Body of pancreas (tissue), 4 donors: ENCODE measurements around the gene TOMM5. TPM values are rescaled to one million over a fixed set of nuclear protein-coding genes. Genes with fewer than 3 reads are reported as not detected.

Source experiments
- ATAC-seq: fragments of 150-250 bp; one replicate; pipeline ENCODE4 v1.9.1; 2016
- DNase-seq, 4 donors: peaks; one replicate each; pipeline ENCODE4 v3.0.0-alpha.2; 2019
- H3K27ac ChIP-seq, 4 donors: fragments of 200-600 bp; sonication (generic); 1 replicate in 3 of 4; 2 replicates in 1 of 4; pipeline versions ENCODE4 v1.5.1 to v1.6.1; 2016 to 2019; ENCODE audit warnings: mild to moderate bottlenecking in 1 of 4, mixed read lengths in 1 of 4, moderate library complexity in 1 of 4
- H3K27me3 ChIP-seq, 2 donors: fragments of 200-600 bp; sonication (generic); one replicate each; pipeline ENCODE4 v1.6.0; 2016; ENCODE audit warnings: mild to moderate bottlenecking in 1 of 2
- H3K36me3 ChIP-seq, 2 donors: fragments of 200-600 bp; sonication (generic); replicated peaks in 1 of 2; 2 replicates each; pipeline ENCODE4 v1.5.1; 2016; ENCODE audit warnings: low read depth in 2 of 2; ENCODE audit not compliant: insufficient read depth in 1 of 2
- H3K4me1 ChIP-seq: fragments of 200-600 bp; sonication (generic); one replicate; pipeline ENCODE4 v1.6.0; 2016
- H3K4me3 ChIP-seq, 2 donors: fragments of 200-600 bp; sonication (generic); 1 replicate in 1 of 2; 2 replicates in 1 of 2; pipeline ENCODE4 v1.5.1; 2016 to 2019
- H3K9me3 ChIP-seq, 3 donors: fragments of 200-600 bp; sonication (generic); 1 replicate in 2 of 3; 2 replicates in 1 of 3; pipeline ENCODE4 v1.5.1; 2016
- POLR2A ChIP-seq, 3 donors: fragments of 450-650 bp; IDR thresholded peaks; one replicate each; pipeline ENCODE4 v1.6.1; 2016; ENCODE audit warnings: antibody characterized with exemption in 3 of 3, mild to moderate bottlenecking in 2 of 3
- WGBS, 2 donors: methylation state at CpG; one replicate each; pipeline ENCODE4 v1.1.5; 2017; 5-methylcytosine and 5-hydroxymethylcytosine counted together
- intact Hi-C: fragments of 100-400 bp; cut with DNase I; formaldehyde crosslinking; loops from one replicate; pipeline ENCODE4 v1.15.1; 2023
- total RNA-seq, 2 donors: library from RNA; depleted of rRNA; stranded (reverse); fragments of >200 nt; gene quantifications; one replicate each; pipeline ENCODE4 v1.1.0, GENCODE V29; 2016
- TF ChIP-seq, protein P1 (sequence below), 7 experiments: fragments of 450-650 bp in 4 of 7; fragments of 200-600 bp in 3 of 7; sonication (generic) in 3 of 7; IDR thresholded peaks; one replicate each; pipeline ENCODE4 v1.5.1; 2016 to 2019; ENCODE audit warnings: antibody characterized with exemption in 7 of 7

The TOMM5 gene
- total RNA-seq, 2 donors from 2014 or later, result 37.6 to 48.8 TPM

DNA sequence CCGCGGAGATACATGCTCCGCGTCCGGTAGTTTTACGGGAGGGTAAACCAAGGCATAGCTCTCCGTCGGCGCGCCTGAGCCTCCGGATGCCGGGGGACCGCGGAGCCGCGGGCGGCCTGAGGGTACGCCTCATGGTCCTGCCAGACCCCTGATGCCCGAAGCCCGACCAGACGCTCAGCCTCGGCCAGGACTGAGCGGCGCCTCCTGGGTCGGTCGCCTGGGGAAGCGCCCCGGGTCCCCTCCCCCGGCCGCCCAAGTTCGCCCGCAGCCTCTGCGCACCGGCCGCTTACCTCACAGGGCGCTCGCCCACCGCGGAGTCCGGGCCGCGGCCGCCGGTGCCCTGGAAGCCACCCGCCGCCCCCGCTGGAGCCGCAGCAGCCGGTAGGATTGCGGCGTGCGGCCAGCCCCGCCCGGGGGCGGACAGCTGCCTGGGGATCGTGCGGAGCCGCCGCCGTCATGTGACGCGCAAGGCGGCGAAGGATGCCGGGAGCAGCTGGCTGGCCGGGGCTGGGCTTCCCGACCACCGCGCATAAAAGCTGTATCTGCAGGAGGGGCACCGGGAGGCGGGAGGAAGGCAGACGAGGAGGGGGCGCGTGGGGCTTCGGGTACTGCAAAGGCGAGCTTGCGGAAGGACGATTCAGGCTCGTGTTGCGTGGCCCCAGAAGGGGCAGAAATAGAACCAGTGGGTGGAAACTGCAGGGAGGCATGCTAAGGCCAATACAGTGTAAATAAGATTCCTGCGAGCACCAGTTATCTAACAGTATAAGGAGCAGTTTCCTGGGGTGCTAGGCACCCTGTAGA is 16.3 kb downstream of the TOMM5 start, which contains the start of gene FBXO10:
TSS of gene FBXO10 (minus strand) at position 460 of the 801 bp plus-strand sequence. CDS start 34,612 bp downstream, outside the sequence.
- Histone ChIP-seq H3K27me3 (no peaks in the 10 kb centered on the region), H3K4me3 (peak within 1 kb of the TSS; percentile 54 to 67), H3K27ac (peak within 1 kb of the TSS; percentile 75 to 83 (median 78)), H3K9me3 (no peaks in the 10 kb centered on the region), H3K36me3 (peaks cover 0 to 3% of the 10 kb centered on the region in 2 donors), H3K4me1 (peaks cover 27% of the 10 kb centered on the region)
- ATAC-seq, result peak; percentile 92
- WGBS, 2 donors, result 0 to 1% methylated on average over 17 to 79 of the region's 81 CpGs
- peak; percentile 54 to 71 (median 54) for TF ChIP-seq POLR2A (IDR thresholded peaks at IDR 0.05)
- TF ChIP-seq, protein P1, sequence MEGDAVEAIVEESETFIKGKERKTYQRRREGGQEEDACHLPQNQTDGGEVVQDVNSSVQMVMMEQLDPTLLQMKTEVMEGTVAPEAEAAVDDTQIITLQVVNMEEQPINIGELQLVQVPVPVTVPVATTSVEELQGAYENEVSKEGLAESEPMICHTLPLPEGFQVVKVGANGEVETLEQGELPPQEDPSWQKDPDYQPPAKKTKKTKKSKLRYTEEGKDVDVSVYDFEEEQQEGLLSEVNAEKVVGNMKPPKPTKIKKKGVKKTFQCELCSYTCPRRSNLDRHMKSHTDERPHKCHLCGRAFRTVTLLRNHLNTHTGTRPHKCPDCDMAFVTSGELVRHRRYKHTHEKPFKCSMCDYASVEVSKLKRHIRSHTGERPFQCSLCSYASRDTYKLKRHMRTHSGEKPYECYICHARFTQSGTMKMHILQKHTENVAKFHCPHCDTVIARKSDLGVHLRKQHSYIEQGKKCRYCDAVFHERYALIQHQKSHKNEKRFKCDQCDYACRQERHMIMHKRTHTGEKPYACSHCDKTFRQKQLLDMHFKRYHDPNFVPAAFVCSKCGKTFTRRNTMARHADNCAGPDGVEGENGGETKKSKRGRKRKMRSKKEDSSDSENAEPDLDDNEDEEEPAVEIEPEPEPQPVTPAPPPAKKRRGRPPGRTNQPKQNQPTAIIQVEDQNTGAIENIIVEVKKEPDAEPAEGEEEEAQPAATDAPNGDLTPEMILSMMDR (IDR thresholded peaks at IDR 0.05), result no peak
- peak; percentile 72 to 83 (median 75) for DNase-seq
- intact Hi-C loops, result no loop called here

DNA sequence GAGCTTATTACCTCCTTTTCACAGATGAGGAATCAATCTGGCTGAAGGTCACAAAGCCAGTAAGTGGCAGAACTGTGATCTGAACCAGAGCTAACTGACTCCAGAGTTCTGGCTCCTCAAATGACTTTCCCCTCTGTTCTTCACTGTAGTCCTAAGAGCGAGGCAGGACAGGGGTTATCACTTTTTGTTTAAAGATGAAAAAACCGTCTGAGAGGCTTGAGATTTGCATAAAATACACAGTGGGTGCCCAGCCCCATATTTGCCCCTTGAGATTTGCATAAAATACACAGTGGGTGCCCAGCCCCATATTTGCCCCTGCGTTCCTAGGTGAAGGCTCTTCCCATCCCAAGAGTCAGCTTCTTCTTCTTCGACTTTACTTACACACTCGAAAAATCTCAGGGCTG is 16.9 kb downstream of the TOMM5 start:
- Histone ChIP-seq H3K4me3 (peak overlapping the region; percentile 54 to 67), H3K4me1 (peaks cover 27% of the 10 kb centered on the region), H3K9me3 (no peaks in the 10 kb centered on the region), H3K27ac (peak overlapping the region; percentile 75 to 83 (median 78)), H3K27me3 (no peaks in the 10 kb centered on the region), H3K36me3 (no peaks in the 10 kb centered on the region)
- intact Hi-C loops, result no loop called here
- DNase-seq (no peak), ATAC-seq (peak; percentile 36)
- WGBS, 2 donors, result 3 to 11% methylated on average over 4 to 5 of the region's 5 CpGs
- no peak for TF ChIP-seq POLR2A (IDR thresholded peaks at IDR 0.05)
- TF ChIP-seq, protein P1 (IDR thresholded peaks at IDR 0.05), result no peak

DNA sequence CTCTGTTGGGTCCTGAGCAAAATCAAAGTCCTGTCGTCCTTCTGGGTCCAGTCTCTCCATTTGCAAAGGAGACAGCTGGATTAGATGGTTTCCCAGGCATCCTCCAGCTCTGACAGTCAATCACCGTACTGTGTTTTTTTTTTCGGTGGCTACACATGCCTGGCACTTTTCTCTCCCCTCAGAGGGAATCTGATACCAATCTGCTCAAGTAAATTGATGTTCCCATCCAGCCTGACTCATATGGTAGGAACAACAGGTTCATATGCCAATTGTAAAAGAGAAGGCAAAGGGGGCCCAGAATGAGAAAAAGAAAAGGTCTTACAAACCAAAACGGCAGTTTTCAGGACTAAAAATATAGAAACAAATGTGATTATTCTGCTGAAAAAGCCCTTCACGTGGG is 17.4 kb downstream of the TOMM5 start:
- H3K27ac ChIP-seq, result peak overlapping the region in 2 of 4 donors; percentile 75 to 83
- intact Hi-C loops, result no loop called here
- 32 to 34% methylated on average over 5 of the region's 5 CpGs for WGBS, 2 donors
- peaks cover 27% of the 10 kb centered on the region for H3K4me1 ChIP-seq
- no peaks in the 10 kb centered on the region for H3K9me3 ChIP-seq
- no peak for ATAC-seq
- TF ChIP-seq POLR2A (IDR thresholded peaks at IDR 0.05), result no peak
- TF ChIP-seq, protein P1 (IDR thresholded peaks at IDR 0.05), result no peak
- H3K4me3 ChIP-seq, result no peak overlapping the region
- no peaks in the 10 kb centered on the region for H3K27me3 ChIP-seq
- no peaks in the 10 kb centered on the region for H3K36me3 ChIP-seq
- no peak for DNase-seq

DNA sequence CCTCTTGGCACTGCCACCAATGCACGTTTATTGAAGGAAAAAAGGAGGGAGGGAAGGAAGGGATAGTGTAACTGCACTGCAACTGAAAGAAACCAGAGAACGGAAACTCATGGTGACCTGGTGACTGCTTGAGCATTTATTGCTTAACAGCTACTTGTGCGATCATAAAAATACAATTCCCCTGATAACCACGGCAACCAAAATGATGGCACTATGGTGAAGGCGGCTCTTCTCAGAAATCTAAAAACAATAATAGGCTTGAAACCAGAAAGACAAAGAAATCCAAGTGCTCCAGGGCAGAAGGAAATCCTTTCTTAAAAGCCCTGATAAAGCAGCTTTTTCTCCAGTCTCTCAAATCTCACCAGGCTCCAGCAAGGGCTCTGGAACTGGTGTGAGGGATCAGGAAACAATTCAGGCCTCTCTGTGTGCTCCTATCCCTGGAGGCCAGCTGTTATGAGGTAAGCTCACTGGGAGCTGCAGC is 18.1 kb downstream of the TOMM5 start:
- Histone ChIP-seq H3K9me3 (no peaks in the 10 kb centered on the region), H3K4me3 (no peak overlapping the region), H3K36me3 (no peaks in the 10 kb centered on the region), H3K27ac (peak overlapping the region in 2 of 4 donors; percentile 23 to 32), H3K4me1 (peaks cover 27% of the 10 kb centered on the region), H3K27me3 (no peaks in the 10 kb centered on the region)
- DNase-seq (no peak), ATAC-seq (no peak)
- 54 to 66% methylated on average over 5 of the region's 5 CpGs for WGBS, 2 donors
- no peak for TF ChIP-seq POLR2A (IDR thresholded peaks at IDR 0.05)
- TF ChIP-seq, protein P1 (IDR thresholded peaks at IDR 0.05), result no peak
- intact Hi-C loops, result no loop called here
